Progenitor cell of endocrine pancreas (in vitro differentiated cells): Measurements from ENCODE around the gene RAB11FIP5. TPM values are rescaled to one million over a fixed set of nuclear protein-coding genes. Genes with fewer than 3 reads are reported as not detected.
"Not testable (repeated sequence)": the region's sequence is repeated elsewhere in the genome, so short reads cannot be mapped to it uniquely, and the experiment has no call there.

ENCODE experiments used
- DNase-seq: peaks from one replicate; pipeline ENCODE4 v3.0.0; 2021; ENCODE audit warnings: low spot score; ENCODE audit not compliant: unreplicated experiment
- H3K27ac Mint-ChIP-seq: 2 replicates; pipeline ENCODE4 v1.8.0; 2021; ENCODE audit warnings: mild to moderate bottlenecking, moderate library complexity, mixed read lengths
- H3K27me3 Mint-ChIP-seq: 2 replicates; pipeline ENCODE4 v1.8.0; 2021; ENCODE audit warnings: mixed read lengths
- H3K36me3 Mint-ChIP-seq: 2 replicates; pipeline ENCODE4 v1.8.0; 2022; ENCODE audit warnings: mixed read lengths; ENCODE audit not compliant: insufficient read depth
- H3K4me1 Mint-ChIP-seq: 2 replicates; pipeline ENCODE4 v1.8.0; 2021; ENCODE audit warnings: low read depth, mixed read lengths
- H3K4me3 Mint-ChIP-seq: 2 replicates; pipeline ENCODE4 v1.8.0; 2021; ENCODE audit warnings: low read depth, mild to moderate bottlenecking, moderate library complexity, mixed read lengths
- H3K9me3 Mint-ChIP-seq: 2 replicates; pipeline ENCODE4 v1.8.0; 2021; ENCODE audit warnings: low read depth, mixed read lengths
- CTCF ChIP-seq: fragments of 200-600 bp; sonication (generic); IDR thresholded peaks from one replicate; pipeline ENCODE4 v1.5.0; 2021; ENCODE audit warnings: antibody characterized with exemption, mild to moderate bottlenecking; ENCODE audit not compliant: unreplicated experiment
- total RNA-seq: library from RNA; stranded (reverse); gene quantifications from 2 replicates; pipeline ENCODE4 v1.2.1, GENCODE V29; 2021

Gene RAB11FIP5
- total RNA-seq, 1 donor from 2014 or later = 23.5 TPM

- Mint-ChIP-seq H3K4me3 (no peak overlapping the region), H3K4me1 (peaks cover 2% of the 10 kb centered on the region), H3K27ac (peak overlapping the region; percentile 13), H3K27me3 (no peaks in the 10 kb centered on the region), H3K9me3 (no peaks in the 10 kb centered on the region), H3K36me3 (no peaks in the 10 kb centered on the region)
- no peak for DNase-seq
- no peak for TF ChIP-seq CTCF
Observed at GRCh38 chr2:73101626-73102256, 11.0 kb downstream of the RAB11FIP5 start.

GRCh38 chr2:73100956-73101355, 11.8 kb downstream of the RAB11FIP5 start:
- TF ChIP-seq CTCF = no peak
- no peak overlapping the region for H3K4me3 Mint-ChIP-seq
- H3K9me3 Mint-ChIP-seq = no peaks in the 10 kb centered on the region
- no peaks in the 10 kb centered on the region for H3K36me3 Mint-ChIP-seq
- no peaks in the 10 kb centered on the region for H3K27me3 Mint-ChIP-seq
- DNase-seq = no peak
- peak overlapping the region; percentile 21 for H3K27ac Mint-ChIP-seq
- H3K4me1 Mint-ChIP-seq = peaks cover 2% of the 10 kb centered on the region

- no peak overlapping the region for H3K4me3 Mint-ChIP-seq
- no peaks in the 10 kb centered on the region for H3K27me3 Mint-ChIP-seq
- peaks cover 2% of the 10 kb centered on the region for H3K4me1 Mint-ChIP-seq
- no peaks in the 10 kb centered on the region for H3K9me3 Mint-ChIP-seq
- no peak for DNase-seq
- TF ChIP-seq CTCF = no peak
- H3K27ac Mint-ChIP-seq = peak overlapping the region; percentile 54
- H3K36me3 Mint-ChIP-seq = no peaks in the 10 kb centered on the region
Observed at GRCh38 chr2:73099486-73099885, 13.3 kb downstream of the RAB11FIP5 start.

GRCh38 chr2:73095910-73096309, 16.8 kb downstream of the RAB11FIP5 start:
- no peak overlapping the region for H3K27ac Mint-ChIP-seq
- no peak for TF ChIP-seq CTCF

GRCh38 chr2:73093601-73094218, 19.0 kb downstream of the RAB11FIP5 start:
- not testable (repeated sequence) for H3K27ac Mint-ChIP-seq, DNase-seq, H3K9me3 Mint-ChIP-seq, H3K27me3 Mint-ChIP-seq, H3K4me3 Mint-ChIP-seq, H3K36me3 Mint-ChIP-seq
- H3K4me1 Mint-ChIP-seq = peaks cover 23% of the 10 kb centered on the region

More at GRCh38 chr2:73095910-73096309, 16.8 kb downstream of the RAB11FIP5 start:
- Mint-ChIP-seq H3K9me3 (no peaks in the 10 kb centered on the region), H3K36me3 (no peaks in the 10 kb centered on the region), H3K4me1 (peaks cover 19% of the 10 kb centered on the region), H3K27me3 (no peaks in the 10 kb centered on the region), H3K4me3 (no peak overlapping the region)
- no peak for DNase-seq
